ENCODE data around the gene EMX1.

The EMX1 gene

GRCh38 chr2:72980535-72981217 is 63.4 kb downstream of the EMX1 start:
- peak; percentile 36 for DNase-seq (ENCODE audit: low spot score)

- peak; percentile 38 for DNase-seq (ENCODE audit: low spot score)
Observed at GRCh38 chr2:72981536-72981935, 64.2 kb downstream of the EMX1 start.

GRCh38 chr2:72982219-72982618 is 64.9 kb downstream of the EMX1 start:
- no peak for DNase-seq (ENCODE audit: low spot score)

- no peak for DNase-seq (ENCODE audit: low spot score)
Observed at GRCh38 chr2:72982781-72983499, 65.6 kb downstream of the EMX1 start.

GRCh38 chr2:72983500-72984161 is 66.3 kb downstream of the EMX1 start:
- no peak for DNase-seq (ENCODE audit: low spot score)

GRCh38 chr2:72984172-72984671 is 66.9 kb downstream of the EMX1 start:
- DNase-seq (ENCODE audit: low spot score), result no peak
